B cell (primary cell): Measurements from ENCODE around the gene PWWP3B.

Experiments
- CTCF ChIP-seq: fragments of 200-600 bp; IDR thresholded peaks from one replicate; pipeline ENCODE4 v1.8.0; 2022; ENCODE audit warnings: antibody characterized with exemption, mild to moderate bottlenecking
- EZH2 ChIP-seq: IDR thresholded peaks from 2 replicates; pipeline ENCODE4 v1.6.1; 2012; ENCODE audit warnings: borderline replicate concordance, low read depth, mild to moderate bottlenecking, moderate library complexity, low read length; ENCODE audit not compliant: insufficient read depth, poor library complexity, severe bottlenecking

- no peak for TF ChIP-seq CTCF
- TF ChIP-seq EZH2, result no peak
Measured at GRCh38 chrX:106139048-106139447, 29.1 kb upstream of the PWWP3B start.
